ENCODE data around the gene EPB41L1.

The EPB41L1 gene

DNA sequence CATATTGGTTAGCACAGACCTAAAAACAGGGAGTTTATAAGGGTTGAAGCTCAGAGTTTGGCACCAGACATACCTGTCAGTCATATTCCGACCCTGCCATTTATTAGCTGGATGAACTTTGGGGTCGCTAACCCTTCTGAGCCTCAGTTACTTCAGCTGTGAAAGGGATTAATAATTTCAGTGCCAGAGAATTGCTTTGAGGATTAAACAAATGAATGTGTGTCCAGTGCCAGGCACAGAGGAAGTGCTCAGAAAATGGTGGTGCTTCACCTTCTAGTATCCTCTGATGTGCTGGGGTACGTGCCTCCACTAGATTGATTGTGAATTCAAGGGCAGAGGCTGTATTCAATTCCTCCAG is 4.1 kb upstream of the EPB41L1 start:
- no peak overlapping the region for H3K27ac ChIP-seq (replicated peaks)
- no peak for TF ChIP-seq SPI1 (IDR thresholded peaks at IDR 0.05; ENCODE audit: borderline replicate concordance, low read depth)
- TF ChIP-seq, protein P1, sequence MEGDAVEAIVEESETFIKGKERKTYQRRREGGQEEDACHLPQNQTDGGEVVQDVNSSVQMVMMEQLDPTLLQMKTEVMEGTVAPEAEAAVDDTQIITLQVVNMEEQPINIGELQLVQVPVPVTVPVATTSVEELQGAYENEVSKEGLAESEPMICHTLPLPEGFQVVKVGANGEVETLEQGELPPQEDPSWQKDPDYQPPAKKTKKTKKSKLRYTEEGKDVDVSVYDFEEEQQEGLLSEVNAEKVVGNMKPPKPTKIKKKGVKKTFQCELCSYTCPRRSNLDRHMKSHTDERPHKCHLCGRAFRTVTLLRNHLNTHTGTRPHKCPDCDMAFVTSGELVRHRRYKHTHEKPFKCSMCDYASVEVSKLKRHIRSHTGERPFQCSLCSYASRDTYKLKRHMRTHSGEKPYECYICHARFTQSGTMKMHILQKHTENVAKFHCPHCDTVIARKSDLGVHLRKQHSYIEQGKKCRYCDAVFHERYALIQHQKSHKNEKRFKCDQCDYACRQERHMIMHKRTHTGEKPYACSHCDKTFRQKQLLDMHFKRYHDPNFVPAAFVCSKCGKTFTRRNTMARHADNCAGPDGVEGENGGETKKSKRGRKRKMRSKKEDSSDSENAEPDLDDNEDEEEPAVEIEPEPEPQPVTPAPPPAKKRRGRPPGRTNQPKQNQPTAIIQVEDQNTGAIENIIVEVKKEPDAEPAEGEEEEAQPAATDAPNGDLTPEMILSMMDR (IDR thresholded peaks at IDR 0.05; ENCODE audit: insufficient read depth, low read length) = no peak
- TF ChIP-seq, protein P2, sequence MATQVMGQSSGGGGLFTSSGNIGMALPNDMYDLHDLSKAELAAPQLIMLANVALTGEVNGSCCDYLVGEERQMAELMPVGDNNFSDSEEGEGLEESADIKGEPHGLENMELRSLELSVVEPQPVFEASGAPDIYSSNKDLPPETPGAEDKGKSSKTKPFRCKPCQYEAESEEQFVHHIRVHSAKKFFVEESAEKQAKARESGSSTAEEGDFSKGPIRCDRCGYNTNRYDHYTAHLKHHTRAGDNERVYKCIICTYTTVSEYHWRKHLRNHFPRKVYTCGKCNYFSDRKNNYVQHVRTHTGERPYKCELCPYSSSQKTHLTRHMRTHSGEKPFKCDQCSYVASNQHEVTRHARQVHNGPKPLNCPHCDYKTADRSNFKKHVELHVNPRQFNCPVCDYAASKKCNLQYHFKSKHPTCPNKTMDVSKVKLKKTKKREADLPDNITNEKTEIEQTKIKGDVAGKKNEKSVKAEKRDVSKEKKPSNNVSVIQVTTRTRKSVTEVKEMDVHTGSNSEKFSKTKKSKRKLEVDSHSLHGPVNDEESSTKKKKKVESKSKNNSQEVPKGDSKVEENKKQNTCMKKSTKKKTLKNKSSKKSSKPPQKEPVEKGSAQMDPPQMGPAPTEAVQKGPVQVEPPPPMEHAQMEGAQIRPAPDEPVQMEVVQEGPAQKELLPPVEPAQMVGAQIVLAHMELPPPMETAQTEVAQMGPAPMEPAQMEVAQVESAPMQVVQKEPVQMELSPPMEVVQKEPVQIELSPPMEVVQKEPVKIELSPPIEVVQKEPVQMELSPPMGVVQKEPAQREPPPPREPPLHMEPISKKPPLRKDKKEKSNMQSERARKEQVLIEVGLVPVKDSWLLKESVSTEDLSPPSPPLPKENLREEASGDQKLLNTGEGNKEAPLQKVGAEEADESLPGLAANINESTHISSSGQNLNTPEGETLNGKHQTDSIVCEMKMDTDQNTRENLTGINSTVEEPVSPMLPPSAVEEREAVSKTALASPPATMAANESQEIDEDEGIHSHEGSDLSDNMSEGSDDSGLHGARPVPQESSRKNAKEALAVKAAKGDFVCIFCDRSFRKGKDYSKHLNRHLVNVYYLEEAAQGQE (IDR thresholded peaks at IDR 0.05; ENCODE audit: insufficient replicate concordance, low read depth) = no peak
- no peak for TF ChIP-seq POLR2AphosphoS5 (IDR thresholded peaks at IDR 0.05; ENCODE audit: low read depth)
- no peak for TF ChIP-seq GABPA (IDR thresholded peaks at IDR 0.05; ENCODE audit: low read depth)
- no peak overlapping the region for H3K4me3 ChIP-seq (replicated peaks; ENCODE audit: insufficient read depth, low read length)
- H3K27me3 ChIP-seq (ENCODE audit: insufficient read depth, poor library complexity, severe bottlenecking) = peaks cover 28% of the 10 kb centered on the region
- no peak for DNase-seq (ENCODE audit: low read depth in 1 of 2, low spot score in 1 of 2)

- H3K4me3 ChIP-seq (replicated peaks; ENCODE audit: insufficient read depth, low read length) = no peak overlapping the region
- H3K27me3 ChIP-seq (ENCODE audit: insufficient read depth, poor library complexity, severe bottlenecking) = peaks cover 30% of the 10 kb centered on the region
- no peak for DNase-seq (ENCODE audit: low read depth in 1 of 2, low spot score in 1 of 2)
- TF ChIP-seq POLR2AphosphoS5 (IDR thresholded peaks at IDR 0.05; ENCODE audit: low read depth) = no peak
- no peak for TF ChIP-seq SPI1 (IDR thresholded peaks at IDR 0.05; ENCODE audit: borderline replicate concordance, low read depth)
- TF ChIP-seq, protein P1 (IDR thresholded peaks at IDR 0.05; ENCODE audit: insufficient read depth, low read length) = no peak
- TF ChIP-seq, protein P2 (IDR thresholded peaks at IDR 0.05; ENCODE audit: insufficient replicate concordance, low read depth) = no peak
- TF ChIP-seq GABPA (IDR thresholded peaks at IDR 0.05; ENCODE audit: low read depth) = no peak
- H3K27ac ChIP-seq (replicated peaks) = no peak overlapping the region
Measured at GRCh38 chr20:36150847-36151539, 3.5 kb upstream of the EPB41L1 start.

GRCh38 chr20:36152261-36152660 is 2.3 kb upstream of the EPB41L1 start:
- TF ChIP-seq SPI1 (IDR thresholded peaks at IDR 0.05; ENCODE audit: borderline replicate concordance, low read depth) = no peak
- TF ChIP-seq, protein P2 (IDR thresholded peaks at IDR 0.05; ENCODE audit: insufficient replicate concordance, low read depth) = no peak
- no peak for TF ChIP-seq GABPA (IDR thresholded peaks at IDR 0.05; ENCODE audit: low read depth)
- no peak for TF ChIP-seq POLR2AphosphoS5 (IDR thresholded peaks at IDR 0.05; ENCODE audit: low read depth)
- TF ChIP-seq, protein P1 (IDR thresholded peaks at IDR 0.05; ENCODE audit: insufficient read depth, low read length) = no peak
- no peak for DNase-seq (ENCODE audit: low read depth in 1 of 2, low spot score in 1 of 2)
- peaks cover 31% of the 10 kb centered on the region for H3K27me3 ChIP-seq (ENCODE audit: insufficient read depth, poor library complexity, severe bottlenecking)
- no peak overlapping the region for H3K4me3 ChIP-seq (replicated peaks; ENCODE audit: insufficient read depth, low read length)
- no peak overlapping the region for H3K27ac ChIP-seq (replicated peaks)

Measured in HL-60 (cell line).